Activated CD4-positive, alpha-beta T cell treated with anti-CD3 and anti-CD28 coated beads, Interleukin-2, Interleukin-4, amounts not matched to agents 100 ng/mL and 50 ng/mL, durations not matched to agents 16 hours and 8 hours (primary cell): Measurements from ENCODE around the gene TMEM18.

Source experiments
- DNase-seq: peaks from one replicate; pipeline ENCODE4 v3.0.0-alpha.2; 2020; ENCODE audit warnings: low spot score

Gene TMEM18

GRCh38 chr2:633371-633770, 43.8 kb downstream of the TMEM18 start:
- DNase-seq = no peak

- DNase-seq = no peak
These were observed 44.7 kb downstream of the TMEM18 start for GRCh38 chr2:632471-632870.

GRCh38 chr2:631741-632140, 45.5 kb downstream of the TMEM18 start:
- no peak for DNase-seq

DNA sequence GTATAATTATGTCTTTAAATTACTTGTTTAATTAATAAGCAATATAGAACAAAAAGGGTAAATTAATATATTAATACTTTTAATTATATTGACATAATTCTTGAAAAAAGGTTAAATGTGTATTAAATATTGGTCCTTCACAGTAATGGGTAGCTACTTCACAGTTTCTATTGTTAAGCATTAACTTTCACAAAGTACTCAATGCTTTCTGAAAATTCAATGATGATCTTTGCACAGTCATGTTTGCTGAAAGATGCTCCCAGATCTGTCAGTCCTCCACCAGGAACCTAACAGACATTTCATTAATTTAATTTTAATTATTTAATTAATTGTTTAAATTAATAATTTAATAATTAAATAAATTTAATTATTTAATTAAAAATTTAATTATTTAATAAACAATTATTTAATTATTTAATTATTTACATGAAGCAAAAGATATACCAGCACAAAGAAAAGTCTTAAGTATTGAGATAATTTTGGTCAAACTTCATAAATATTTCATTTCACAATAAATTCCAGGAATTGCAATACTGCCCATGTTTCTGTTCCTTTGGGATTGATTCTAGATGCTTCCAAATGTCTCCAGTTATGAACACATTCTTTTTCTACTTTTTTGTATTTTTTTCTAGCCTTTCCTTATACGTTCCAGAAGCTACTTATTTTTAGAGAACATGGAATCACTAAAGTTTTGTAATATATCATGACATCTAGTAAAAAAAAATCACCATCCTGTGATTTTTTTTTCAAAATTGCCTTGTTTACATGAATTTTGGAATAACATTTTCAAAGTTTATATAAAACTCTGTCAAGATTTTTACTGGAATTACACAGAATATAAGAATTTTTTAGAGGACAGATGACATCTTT, 46.5 kb downstream of the TMEM18 start:
- no peak for DNase-seq

GRCh38 chr2:629961-630360, 47.2 kb downstream of the TMEM18 start:
- DNase-seq = no peak

- no peak for DNase-seq
These were observed 48.6 kb downstream of the TMEM18 start for GRCh38 chr2:628651-629050.

DNA sequence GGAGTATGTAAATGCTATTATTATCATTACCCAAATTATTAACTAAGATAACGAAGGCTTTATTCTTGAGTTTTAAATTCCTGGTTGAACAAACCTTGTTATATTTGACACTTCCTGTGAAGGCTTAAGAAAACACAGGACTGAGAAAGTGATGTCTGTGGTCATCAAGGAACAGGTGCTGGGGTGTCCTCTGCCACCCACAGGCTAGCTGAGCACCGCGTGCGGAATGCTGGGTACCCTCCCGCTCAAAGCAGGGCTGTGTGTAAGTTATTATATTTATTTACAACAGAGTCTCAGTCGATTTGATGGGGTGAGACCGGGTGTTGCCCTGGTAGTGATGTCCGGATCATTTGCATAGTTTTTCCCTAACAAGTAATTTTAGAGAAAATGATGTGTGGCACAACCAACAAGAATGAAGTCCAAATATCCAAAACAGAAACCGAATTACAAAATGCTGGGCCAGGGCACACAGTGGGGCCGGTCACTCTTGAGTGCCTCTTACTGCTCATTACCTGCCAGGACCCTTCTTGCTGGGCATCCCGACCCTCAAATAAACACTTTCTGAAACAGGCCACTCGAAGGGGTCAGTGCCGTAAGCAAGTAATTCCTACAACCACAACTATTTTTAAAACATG, 49.2 kb downstream of the TMEM18 start:
- DNase-seq = no peak

GRCh38 chr2:627340-627709, 49.9 kb downstream of the TMEM18 start:
- DNase-seq = no peak

DNA sequence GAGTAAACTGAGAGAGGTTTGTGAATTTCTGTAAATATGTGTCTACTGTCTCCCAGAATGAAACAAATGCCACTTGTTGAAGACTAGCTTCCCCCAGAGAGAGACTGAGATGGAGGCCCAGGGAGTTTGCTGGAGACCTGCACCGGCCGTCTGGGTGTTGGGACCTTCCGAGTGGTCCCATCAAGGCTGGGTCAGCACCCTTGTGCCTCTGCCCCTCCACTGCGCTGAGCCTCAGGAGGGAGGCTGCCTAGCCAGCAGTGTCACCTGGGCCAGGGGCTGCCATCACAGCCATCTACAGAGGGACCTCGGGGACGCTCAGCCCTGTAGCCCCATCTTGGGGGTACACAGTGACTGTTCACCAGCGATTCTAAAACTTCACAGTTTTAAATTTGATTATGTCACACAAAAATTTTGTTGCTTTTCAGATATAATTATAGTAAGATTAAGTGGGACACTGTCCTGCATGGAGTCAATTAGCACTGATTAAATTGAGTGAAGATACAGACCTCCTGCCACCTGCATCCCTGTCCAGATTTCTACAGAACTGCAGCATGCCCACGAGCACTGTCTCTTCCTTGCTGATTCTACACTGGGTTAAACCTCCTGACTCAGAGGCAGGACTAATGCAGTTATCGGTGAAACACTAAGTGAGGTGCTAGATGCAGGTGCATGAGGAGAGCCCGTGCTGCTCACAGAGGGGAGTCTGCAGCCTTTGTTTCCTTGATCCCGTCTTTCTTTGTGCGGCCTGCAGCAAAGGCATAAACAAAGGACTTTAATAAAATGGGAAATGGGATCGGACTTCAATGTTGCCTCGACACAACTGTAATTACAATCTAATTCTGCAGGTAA, 50.5 kb downstream of the TMEM18 start:
- DNase-seq = no peak

- no peak for DNase-seq
These were observed 51.5 kb downstream of the TMEM18 start for GRCh38 chr2:625415-626333.

- no peak for DNase-seq
These were observed 52.5 kb downstream of the TMEM18 start for GRCh38 chr2:624551-625347.

DNA sequence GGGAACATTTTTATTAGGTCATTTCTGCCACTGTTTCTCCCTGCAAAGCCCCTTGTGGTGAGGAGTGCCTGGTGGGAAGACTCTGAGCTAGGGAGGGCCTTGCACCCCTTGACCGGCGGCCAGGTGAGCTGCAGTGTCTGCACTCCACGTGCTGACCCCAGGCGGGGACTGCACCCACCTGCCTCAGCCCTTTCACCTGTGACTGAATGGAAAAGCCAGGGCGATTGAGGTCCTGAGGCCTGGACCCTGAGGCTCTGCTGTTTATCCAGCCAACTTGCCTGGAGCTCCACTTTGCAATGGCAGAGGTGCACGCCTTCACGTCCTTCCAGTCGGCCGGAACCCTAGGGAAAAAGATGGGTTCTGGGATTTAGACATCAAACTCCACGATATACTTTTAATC, 53.1 kb downstream of the TMEM18 start:
- no peak for DNase-seq

DNA sequence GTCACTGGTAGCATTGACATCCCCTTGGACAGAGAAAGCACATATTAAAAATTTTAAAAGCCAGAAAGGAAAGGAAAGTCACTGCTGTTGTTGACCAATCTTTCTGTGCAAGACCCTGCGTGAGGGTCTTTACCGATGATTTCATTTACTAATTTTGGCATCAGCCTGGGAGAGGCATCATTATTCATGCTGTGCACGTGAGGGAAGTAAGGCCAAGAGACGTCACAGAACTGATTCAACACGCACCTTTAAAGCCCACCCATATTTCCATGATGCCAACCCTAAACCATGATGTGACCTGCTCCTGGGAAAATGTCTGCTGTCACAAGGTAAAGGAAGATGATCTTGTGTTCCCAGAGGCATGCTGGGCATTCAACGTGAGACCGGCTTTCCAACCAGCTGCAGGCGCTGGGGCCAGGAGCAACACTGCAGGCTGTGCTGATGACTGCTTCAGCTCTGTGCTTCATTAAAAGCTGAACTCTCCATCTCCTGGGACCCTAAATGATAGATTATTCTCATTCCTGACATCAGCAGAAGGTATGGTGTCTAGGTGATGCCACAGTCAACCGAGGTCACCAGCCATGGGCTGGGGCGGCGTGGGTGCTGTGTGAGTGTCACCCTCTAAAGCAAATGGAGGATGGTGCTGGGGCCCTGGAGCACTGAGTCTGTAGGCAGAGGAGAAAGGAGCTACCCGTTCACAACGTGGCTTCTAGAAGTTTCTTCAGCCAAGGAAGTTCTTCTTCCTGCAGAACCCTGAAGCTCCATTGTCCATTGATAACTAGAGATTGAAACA, 53.9 kb downstream of the TMEM18 start:
- DNase-seq = no peak

DNA sequence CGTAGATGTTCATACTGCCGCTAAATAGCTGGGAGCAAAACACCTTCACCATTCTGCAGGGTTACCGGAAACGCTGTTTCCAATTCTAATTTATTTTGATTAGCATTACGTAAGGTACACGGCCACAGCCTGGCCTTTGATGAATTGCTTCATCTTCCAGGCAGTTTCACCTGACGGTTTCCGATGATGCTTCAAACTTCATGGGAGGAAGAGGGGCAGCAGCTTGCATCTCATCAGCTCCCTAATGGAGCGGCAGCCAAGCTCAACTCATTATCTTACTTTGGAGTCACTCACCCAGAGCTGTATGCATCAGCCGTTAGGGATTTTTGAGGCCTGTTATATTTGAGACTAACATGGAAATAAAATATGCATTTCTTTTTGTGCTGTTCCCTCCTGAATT, 54.8 kb downstream of the TMEM18 start:
- DNase-seq = no peak

GRCh38 chr2:621303-622099, 55.7 kb downstream of the TMEM18 start:
- no peak for DNase-seq

DNA sequence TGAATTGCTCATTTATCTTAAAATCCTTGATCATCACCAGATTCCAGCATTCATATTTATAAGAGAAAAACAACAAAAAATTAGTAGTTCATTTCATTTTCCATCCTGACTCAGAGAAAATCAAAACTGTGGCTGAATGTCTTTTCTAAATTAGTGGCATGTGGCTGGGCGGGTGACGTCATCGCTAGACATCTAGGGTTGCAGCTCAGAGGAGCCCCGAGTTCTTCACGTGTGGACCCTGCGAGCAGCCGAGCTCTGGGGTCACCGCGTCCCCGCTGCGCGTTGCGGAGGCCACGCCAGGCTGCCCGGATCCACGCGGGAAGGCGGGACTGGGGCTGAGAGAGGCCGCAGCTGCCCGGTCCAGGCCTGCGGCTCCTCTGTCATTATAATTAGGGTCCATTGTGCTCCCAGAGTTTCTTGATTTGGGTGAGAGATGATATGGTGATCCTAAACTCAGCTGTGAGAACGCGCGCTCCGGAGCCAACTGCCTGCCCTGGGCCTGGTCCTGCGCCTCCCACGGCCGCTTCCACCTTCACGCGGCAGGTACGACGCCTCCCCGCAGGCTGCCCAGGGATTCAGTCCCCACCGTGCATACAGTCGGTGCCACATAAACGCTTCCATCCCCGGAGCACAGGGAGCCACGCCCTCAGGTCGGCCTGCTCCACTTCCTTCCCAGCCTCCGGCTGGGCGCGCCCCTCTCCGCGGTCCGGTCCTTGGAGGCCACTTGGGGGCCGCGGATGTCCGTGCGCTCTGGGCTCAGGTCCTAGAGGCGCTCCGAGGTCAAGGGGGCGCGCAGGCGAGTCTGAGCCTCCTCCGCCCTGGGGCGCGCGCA, 56.5 kb downstream of the TMEM18 start:
- no peak for DNase-seq

DNA sequence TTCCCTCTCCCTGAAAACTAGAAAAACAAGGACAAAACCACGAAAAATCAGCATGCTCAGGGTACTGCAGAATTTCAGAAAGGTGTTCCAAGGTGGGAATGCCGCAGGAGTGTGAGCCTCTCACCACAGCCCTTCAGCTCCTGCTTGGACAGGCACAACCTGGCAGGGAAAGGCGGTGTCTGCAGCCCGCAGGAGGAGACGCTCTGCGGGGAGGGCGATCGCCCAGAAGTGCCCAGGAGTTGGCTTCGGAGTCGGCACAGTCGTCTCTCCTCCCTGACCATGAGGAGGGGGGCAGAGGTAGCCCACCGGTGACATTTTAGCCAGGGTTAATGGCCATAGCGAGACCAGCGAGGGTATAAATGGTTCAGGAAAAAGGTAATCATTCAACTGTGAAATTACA, 57.2 kb downstream of the TMEM18 start:
- no peak for DNase-seq

- DNase-seq = no peak
These were observed 58.7 kb downstream of the TMEM18 start for GRCh38 chr2:618422-618990.
